ENCODE data around the gene KHDRBS2. TPM values are rescaled to one million over a fixed set of nuclear protein-coding genes. Genes with fewer than 3 reads are reported as not detected.

The KHDRBS2 gene
- polyA plus RNA-seq, 2 donors: 0.01 TPM; not detected in 1

GRCh38 chr6:62059901-62060300 lies 226.1 kb downstream of the KHDRBS2 start:
- H3K9me3 ChIP-seq (ENCODE audit: control insufficient read depth in 2 of 2, insufficient read depth in 1 of 2, low read depth in 1 of 2, low read length in 1 of 2): no peaks in the 10 kb centered on the region
- H3K4me3 ChIP-seq (ENCODE audit: low read depth in 1 of 2, low read length in 2 of 2): no peak overlapping the region
- no peaks in the 10 kb centered on the region for H3K4me1 ChIP-seq (ENCODE audit: control insufficient read depth in 2 of 2, insufficient read depth in 2 of 2, low read length in 1 of 2)
- H3K27me3 ChIP-seq (ENCODE audit: control insufficient read depth in 1 of 2, insufficient read depth in 2 of 2, low read length in 2 of 2): no peaks in the 10 kb centered on the region
- H3K27ac ChIP-seq (ENCODE audit: low read depth in 2 of 2, low read length in 1 of 2): no peak overlapping the region
- H3K36me3 ChIP-seq (ENCODE audit: control insufficient read depth in 2 of 2, insufficient read depth in 2 of 2, low read length in 1 of 2): no peaks in the 10 kb centered on the region
- WGBS, 2 donors: 77 to 79% methylated on average over 3 of the region's 3 CpGs

- no peaks in the 10 kb centered on the region for H3K4me1 ChIP-seq (ENCODE audit: control insufficient read depth in 2 of 2, insufficient read depth in 2 of 2, low read length in 1 of 2)
- no peak overlapping the region for H3K27ac ChIP-seq (ENCODE audit: low read depth in 2 of 2, low read length in 1 of 2)
- no peaks in the 10 kb centered on the region for H3K27me3 ChIP-seq (ENCODE audit: control insufficient read depth in 1 of 2, insufficient read depth in 2 of 2, low read length in 2 of 2)
- no peak overlapping the region for H3K4me3 ChIP-seq (ENCODE audit: low read depth in 1 of 2, low read length in 2 of 2)
- no peaks in the 10 kb centered on the region for H3K9me3 ChIP-seq (ENCODE audit: control insufficient read depth in 2 of 2, insufficient read depth in 1 of 2, low read depth in 1 of 2, low read length in 1 of 2)
- H3K36me3 ChIP-seq (ENCODE audit: control insufficient read depth in 2 of 2, insufficient read depth in 2 of 2, low read length in 1 of 2): no peaks in the 10 kb centered on the region
Measured at GRCh38 chr6:62057300-62057699, 228.7 kb downstream of the KHDRBS2 start.

GRCh38 chr6:62045502-62045901 lies 240.5 kb downstream of the KHDRBS2 start:
- no peaks in the 10 kb centered on the region for H3K4me1 ChIP-seq (ENCODE audit: control insufficient read depth in 2 of 2, insufficient read depth in 2 of 2, low read length in 1 of 2)
- H3K9me3 ChIP-seq (ENCODE audit: control insufficient read depth in 2 of 2, insufficient read depth in 1 of 2, low read depth in 1 of 2, low read length in 1 of 2): peaks cover 0 to 3% of the 10 kb centered on the region in 2 donors
- no peaks in the 10 kb centered on the region for H3K36me3 ChIP-seq (ENCODE audit: control insufficient read depth in 2 of 2, insufficient read depth in 2 of 2, low read length in 1 of 2)
- no peak overlapping the region for H3K27ac ChIP-seq (ENCODE audit: low read depth in 2 of 2, low read length in 1 of 2)
- no peaks in the 10 kb centered on the region for H3K27me3 ChIP-seq (ENCODE audit: control insufficient read depth in 1 of 2, insufficient read depth in 2 of 2, low read length in 2 of 2)
- H3K4me3 ChIP-seq (ENCODE audit: low read depth in 1 of 2, low read length in 2 of 2): no peak overlapping the region
- 76 to 83% methylated on average over 2 of the region's 2 CpGs for WGBS, 2 donors

- no peaks in the 10 kb centered on the region for H3K27me3 ChIP-seq (ENCODE audit: control insufficient read depth in 1 of 2, insufficient read depth in 2 of 2, low read length in 2 of 2)
- no peak overlapping the region for H3K4me3 ChIP-seq (ENCODE audit: low read depth in 1 of 2, low read length in 2 of 2)
- no peak overlapping the region for H3K27ac ChIP-seq (ENCODE audit: low read depth in 2 of 2, low read length in 1 of 2)
- H3K4me1 ChIP-seq (ENCODE audit: control insufficient read depth in 2 of 2, insufficient read depth in 2 of 2, low read length in 1 of 2): no peaks in the 10 kb centered on the region
- H3K9me3 ChIP-seq (ENCODE audit: control insufficient read depth in 2 of 2, insufficient read depth in 1 of 2, low read depth in 1 of 2, low read length in 1 of 2): peaks cover 0 to 3% of the 10 kb centered on the region in 2 donors
- H3K36me3 ChIP-seq (ENCODE audit: control insufficient read depth in 2 of 2, insufficient read depth in 2 of 2, low read length in 1 of 2): no peaks in the 10 kb centered on the region
Measured at GRCh38 chr6:62043084-62043483, 242.9 kb downstream of the KHDRBS2 start.

- Histone ChIP-seq H3K4me3 (ENCODE audit: low read depth in 1 of 2, low read length in 2 of 2) (no peak overlapping the region), H3K36me3 (ENCODE audit: control insufficient read depth in 2 of 2, insufficient read depth in 2 of 2, low read length in 1 of 2) (no peaks in the 10 kb centered on the region), H3K4me1 (ENCODE audit: control insufficient read depth in 2 of 2, insufficient read depth in 2 of 2, low read length in 1 of 2) (no peaks in the 10 kb centered on the region), H3K9me3 (ENCODE audit: control insufficient read depth in 2 of 2, insufficient read depth in 1 of 2, low read depth in 1 of 2, low read length in 1 of 2) (peaks cover 0 to 3% of the 10 kb centered on the region in 2 donors), H3K27ac (ENCODE audit: low read depth in 2 of 2, low read length in 1 of 2) (no peak overlapping the region), H3K27me3 (ENCODE audit: control insufficient read depth in 1 of 2, insufficient read depth in 2 of 2, low read length in 2 of 2) (no peaks in the 10 kb centered on the region)
Measured at GRCh38 chr6:62042429-62042828, 243.6 kb downstream of the KHDRBS2 start.

- no peaks in the 10 kb centered on the region for H3K4me1 ChIP-seq (ENCODE audit: control insufficient read depth in 2 of 2, insufficient read depth in 2 of 2, low read length in 1 of 2)
- H3K27ac ChIP-seq (ENCODE audit: low read depth in 2 of 2, low read length in 1 of 2): no peak overlapping the region
- no peak overlapping the region for H3K4me3 ChIP-seq (ENCODE audit: low read depth in 1 of 2, low read length in 2 of 2)
- peaks cover 0 to 3% of the 10 kb centered on the region in 2 donors for H3K9me3 ChIP-seq (ENCODE audit: control insufficient read depth in 2 of 2, insufficient read depth in 1 of 2, low read depth in 1 of 2, low read length in 1 of 2)
- no peaks in the 10 kb centered on the region for H3K27me3 ChIP-seq (ENCODE audit: control insufficient read depth in 1 of 2, insufficient read depth in 2 of 2, low read length in 2 of 2)
- 72 to 82% methylated on average over 1 of the region's 1 CpG for WGBS, 2 donors
- H3K36me3 ChIP-seq (ENCODE audit: control insufficient read depth in 2 of 2, insufficient read depth in 2 of 2, low read length in 1 of 2): no peaks in the 10 kb centered on the region
Measured at GRCh38 chr6:62039605-62040004, 246.4 kb downstream of the KHDRBS2 start.

GRCh38 chr6:62037445-62037844 lies 248.6 kb downstream of the KHDRBS2 start:
- no peaks in the 10 kb centered on the region for H3K9me3 ChIP-seq (ENCODE audit: control insufficient read depth in 2 of 2, insufficient read depth in 1 of 2, low read depth in 1 of 2, low read length in 1 of 2)
- WGBS, 2 donors: 48 to 55% methylated on average over 2 of the region's 2 CpGs
- H3K27me3 ChIP-seq (ENCODE audit: control insufficient read depth in 1 of 2, insufficient read depth in 2 of 2, low read length in 2 of 2): no peaks in the 10 kb centered on the region
- H3K4me1 ChIP-seq (ENCODE audit: control insufficient read depth in 2 of 2, insufficient read depth in 2 of 2, low read length in 1 of 2): no peaks in the 10 kb centered on the region
- no peak overlapping the region for H3K4me3 ChIP-seq (ENCODE audit: low read depth in 1 of 2, low read length in 2 of 2)
- no peak overlapping the region for H3K27ac ChIP-seq (ENCODE audit: low read depth in 2 of 2, low read length in 1 of 2)
- no peaks in the 10 kb centered on the region for H3K36me3 ChIP-seq (ENCODE audit: control insufficient read depth in 2 of 2, insufficient read depth in 2 of 2, low read length in 1 of 2)

- H3K4me3 ChIP-seq (ENCODE audit: low read depth in 1 of 2, low read length in 2 of 2): no peak overlapping the region
- no peaks in the 10 kb centered on the region for H3K27me3 ChIP-seq (ENCODE audit: control insufficient read depth in 1 of 2, insufficient read depth in 2 of 2, low read length in 2 of 2)
- H3K4me1 ChIP-seq (ENCODE audit: control insufficient read depth in 2 of 2, insufficient read depth in 2 of 2, low read length in 1 of 2): no peaks in the 10 kb centered on the region
- H3K27ac ChIP-seq (ENCODE audit: low read depth in 2 of 2, low read length in 1 of 2): no peak overlapping the region
- no peaks in the 10 kb centered on the region for H3K36me3 ChIP-seq (ENCODE audit: control insufficient read depth in 2 of 2, insufficient read depth in 2 of 2, low read length in 1 of 2)
- peaks cover 2 to 6% of the 10 kb centered on the region in 2 donors for H3K9me3 ChIP-seq (ENCODE audit: control insufficient read depth in 2 of 2, insufficient read depth in 1 of 2, low read depth in 1 of 2, low read length in 1 of 2)
- WGBS, 2 donors: 73 to 86% methylated on average over 1 of the region's 1 CpG
Measured at GRCh38 chr6:62035952-62036351, 250.1 kb downstream of the KHDRBS2 start.

GRCh38 chr6:62013719-62014118 lies 272.3 kb downstream of the KHDRBS2 start:
- Histone ChIP-seq H3K27ac (ENCODE audit: low read depth in 2 of 2, low read length in 1 of 2) (no peak overlapping the region), H3K36me3 (ENCODE audit: control insufficient read depth in 2 of 2, insufficient read depth in 2 of 2, low read length in 1 of 2) (no peaks in the 10 kb centered on the region), H3K4me1 (ENCODE audit: control insufficient read depth in 2 of 2, insufficient read depth in 2 of 2, low read length in 1 of 2) (no peaks in the 10 kb centered on the region), H3K4me3 (ENCODE audit: low read depth in 1 of 2, low read length in 2 of 2) (no peak overlapping the region), H3K27me3 (ENCODE audit: control insufficient read depth in 1 of 2, insufficient read depth in 2 of 2, low read length in 2 of 2) (no peaks in the 10 kb centered on the region), H3K9me3 (ENCODE audit: control insufficient read depth in 2 of 2, insufficient read depth in 1 of 2, low read depth in 1 of 2, low read length in 1 of 2) (peaks cover 3 to 6% of the 10 kb centered on the region in 2 donors)
- 70 to 75% methylated on average over 6 of the region's 6 CpGs for WGBS, 2 donors

- Histone ChIP-seq H3K4me1 (ENCODE audit: control insufficient read depth in 2 of 2, insufficient read depth in 2 of 2, low read length in 1 of 2) (no peaks in the 10 kb centered on the region), H3K9me3 (ENCODE audit: control insufficient read depth in 2 of 2, insufficient read depth in 1 of 2, low read depth in 1 of 2, low read length in 1 of 2) (peaks cover 3 to 6% of the 10 kb centered on the region in 2 donors), H3K36me3 (ENCODE audit: control insufficient read depth in 2 of 2, insufficient read depth in 2 of 2, low read length in 1 of 2) (no peaks in the 10 kb centered on the region), H3K4me3 (ENCODE audit: low read depth in 1 of 2, low read length in 2 of 2) (no peak overlapping the region), H3K27ac (ENCODE audit: low read depth in 2 of 2, low read length in 1 of 2) (no peak overlapping the region), H3K27me3 (ENCODE audit: control insufficient read depth in 1 of 2, insufficient read depth in 2 of 2, low read length in 2 of 2) (no peaks in the 10 kb centered on the region)
- WGBS, 2 donors: 83 to 89% methylated on average over 3 of the region's 3 CpGs
Measured at GRCh38 chr6:62009445-62009844, 276.6 kb downstream of the KHDRBS2 start.
